Measurements from ENCODE around the gene OR52R1.

DNA sequence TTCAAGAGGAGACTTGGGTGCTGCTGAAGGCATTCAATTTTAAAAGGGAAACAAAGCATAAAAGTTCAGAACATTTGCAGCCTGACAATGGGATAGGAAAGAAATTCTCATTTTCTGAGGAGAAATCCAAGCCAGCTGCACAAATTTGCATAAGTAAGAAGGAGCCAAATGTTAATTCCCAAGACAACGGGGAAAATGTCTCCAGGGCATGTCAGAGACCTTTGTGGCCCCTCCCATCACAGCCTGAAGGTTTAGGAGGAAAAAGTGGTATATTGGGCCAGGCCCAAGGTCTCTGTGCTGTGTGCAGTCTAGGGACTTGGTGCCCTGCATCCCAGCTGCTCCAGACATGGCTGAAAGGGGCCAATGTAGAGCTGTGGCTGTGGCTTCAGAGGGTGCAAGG lies 21.7 kb downstream of the OR52R1 start:
- TF ChIP-seq, protein P1, sequence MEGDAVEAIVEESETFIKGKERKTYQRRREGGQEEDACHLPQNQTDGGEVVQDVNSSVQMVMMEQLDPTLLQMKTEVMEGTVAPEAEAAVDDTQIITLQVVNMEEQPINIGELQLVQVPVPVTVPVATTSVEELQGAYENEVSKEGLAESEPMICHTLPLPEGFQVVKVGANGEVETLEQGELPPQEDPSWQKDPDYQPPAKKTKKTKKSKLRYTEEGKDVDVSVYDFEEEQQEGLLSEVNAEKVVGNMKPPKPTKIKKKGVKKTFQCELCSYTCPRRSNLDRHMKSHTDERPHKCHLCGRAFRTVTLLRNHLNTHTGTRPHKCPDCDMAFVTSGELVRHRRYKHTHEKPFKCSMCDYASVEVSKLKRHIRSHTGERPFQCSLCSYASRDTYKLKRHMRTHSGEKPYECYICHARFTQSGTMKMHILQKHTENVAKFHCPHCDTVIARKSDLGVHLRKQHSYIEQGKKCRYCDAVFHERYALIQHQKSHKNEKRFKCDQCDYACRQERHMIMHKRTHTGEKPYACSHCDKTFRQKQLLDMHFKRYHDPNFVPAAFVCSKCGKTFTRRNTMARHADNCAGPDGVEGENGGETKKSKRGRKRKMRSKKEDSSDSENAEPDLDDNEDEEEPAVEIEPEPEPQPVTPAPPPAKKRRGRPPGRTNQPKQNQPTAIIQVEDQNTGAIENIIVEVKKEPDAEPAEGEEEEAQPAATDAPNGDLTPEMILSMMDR (conservative IDR thresholded peaks at IDR 0.05 in 1 of 2, IDR thresholded peaks at IDR 0.05 in 1 of 2; ENCODE audit: extremely low read depth in 1 of 2, insufficient read depth in 1 of 2, low read depth in 1 of 2, low read length in 2 of 2) = no peak
- TF ChIP-seq EZH2 (IDR thresholded peaks at IDR 0.05; ENCODE audit: borderline replicate concordance, low read length) = no peak
